Suprapubic skin (tissue), 4 donors: ENCODE results near the gene SMG7.

Experiments used
- EP300 ChIP-seq: sonication (generic); formaldehyde crosslinking; IDR thresholded peaks from one replicate; pipeline ENCODE4 v1.6.1; 2017; ENCODE audit warnings: antibody characterized with exemption
- POLR2A ChIP-seq, 2 donors: fragments of 450-650 bp; IDR thresholded peaks; one replicate each; pipeline ENCODE4 v1.6.1; 2017; ENCODE audit warnings: antibody characterized with exemption in 2 of 2, mild to moderate bottlenecking in 2 of 2, moderate library complexity in 2 of 2
- POLR2AphosphoS5 ChIP-seq, 3 donors: sonication (generic); formaldehyde crosslinking; IDR thresholded peaks; one replicate each; pipeline ENCODE4 v1.6.1; 2017; ENCODE audit warnings: antibody characterized with exemption in 3 of 3
- TF ChIP-seq, protein P1 (sequence below), 2 donors: fragments of 200-600 bp in 1 of 2; fragments of 450-650 bp in 1 of 2; sonication (generic) in 1 of 2; IDR thresholded peaks; one replicate each; pipeline ENCODE4 v1.5.1; 2016 to 2019; ENCODE audit warnings: antibody characterized with exemption in 2 of 2, mild to moderate bottlenecking in 1 of 2, moderate library complexity in 1 of 2

DNA sequence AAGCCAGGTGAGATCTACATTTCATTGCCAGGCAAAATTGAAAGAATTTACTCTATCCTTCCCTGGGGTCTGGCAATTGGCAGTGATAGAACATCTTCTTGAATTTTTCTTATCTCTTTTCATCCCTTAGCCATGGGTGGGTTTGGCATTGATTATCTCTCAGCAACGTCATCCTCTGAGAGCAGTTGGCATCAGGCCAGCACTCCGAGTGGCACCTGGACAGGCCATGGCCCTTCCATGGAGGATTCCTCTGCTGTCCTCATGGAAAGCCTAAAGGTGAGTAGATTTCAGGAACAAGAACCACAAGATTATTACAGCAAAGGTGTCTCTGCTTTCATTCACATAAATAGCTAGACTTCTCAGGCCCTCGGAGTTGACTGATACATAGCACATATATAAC lies 78.6 kb downstream of the SMG7 start:
- TF ChIP-seq POLR2AphosphoS5 (IDR thresholded peaks at IDR 0.05) = no peak
- TF ChIP-seq, protein P1, sequence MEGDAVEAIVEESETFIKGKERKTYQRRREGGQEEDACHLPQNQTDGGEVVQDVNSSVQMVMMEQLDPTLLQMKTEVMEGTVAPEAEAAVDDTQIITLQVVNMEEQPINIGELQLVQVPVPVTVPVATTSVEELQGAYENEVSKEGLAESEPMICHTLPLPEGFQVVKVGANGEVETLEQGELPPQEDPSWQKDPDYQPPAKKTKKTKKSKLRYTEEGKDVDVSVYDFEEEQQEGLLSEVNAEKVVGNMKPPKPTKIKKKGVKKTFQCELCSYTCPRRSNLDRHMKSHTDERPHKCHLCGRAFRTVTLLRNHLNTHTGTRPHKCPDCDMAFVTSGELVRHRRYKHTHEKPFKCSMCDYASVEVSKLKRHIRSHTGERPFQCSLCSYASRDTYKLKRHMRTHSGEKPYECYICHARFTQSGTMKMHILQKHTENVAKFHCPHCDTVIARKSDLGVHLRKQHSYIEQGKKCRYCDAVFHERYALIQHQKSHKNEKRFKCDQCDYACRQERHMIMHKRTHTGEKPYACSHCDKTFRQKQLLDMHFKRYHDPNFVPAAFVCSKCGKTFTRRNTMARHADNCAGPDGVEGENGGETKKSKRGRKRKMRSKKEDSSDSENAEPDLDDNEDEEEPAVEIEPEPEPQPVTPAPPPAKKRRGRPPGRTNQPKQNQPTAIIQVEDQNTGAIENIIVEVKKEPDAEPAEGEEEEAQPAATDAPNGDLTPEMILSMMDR (IDR thresholded peaks at IDR 0.05) = no peak
- no peak for TF ChIP-seq POLR2A (IDR thresholded peaks at IDR 0.05)
- no peak for TF ChIP-seq EP300
